ENCODE measurements around the gene CORO2A. TPM values are rescaled to one million over a fixed set of nuclear protein-coding genes. Genes with fewer than 3 reads are reported as not detected.

Gene CORO2A
- total and polyA plus RNA-seq, 2 of the 13 experiments (the other 11 are each of a cell fraction or from before 2014, with no cell fraction given): 14.4 to 15.3 TPM

DNA sequence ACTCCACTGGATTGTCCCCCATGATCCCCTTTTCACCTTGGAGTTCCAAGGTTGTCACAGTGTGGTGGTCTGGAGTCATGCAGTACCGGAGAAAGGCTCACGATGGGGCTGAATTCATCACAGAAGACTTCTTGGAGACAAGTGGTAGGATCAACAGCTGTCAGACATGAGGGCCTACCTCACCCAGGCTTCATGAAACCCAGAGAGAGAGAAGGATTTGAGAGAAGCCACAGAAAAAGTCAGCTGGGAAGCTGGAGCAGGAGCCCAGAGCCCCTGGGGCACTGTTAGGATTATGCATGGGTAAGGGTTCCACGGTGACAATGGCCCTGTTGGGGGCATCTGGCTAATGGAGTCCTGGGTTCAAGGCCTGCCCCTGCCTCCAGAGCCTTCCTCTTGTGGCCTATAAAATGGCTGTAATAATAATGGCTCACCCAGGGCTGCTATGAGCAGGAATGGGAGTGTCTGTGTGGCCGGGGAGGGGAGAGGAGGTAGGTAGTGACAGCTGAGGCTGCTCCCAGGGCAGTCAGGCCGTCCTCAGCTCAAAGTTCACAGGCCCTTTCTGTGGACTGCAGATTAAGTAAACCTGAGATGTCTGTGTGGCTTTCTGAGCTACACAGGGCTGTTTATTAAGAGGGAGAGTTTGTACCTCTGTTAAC is 74.3 kb downstream of the CORO2A start (continued):
- TF ChIP-seq, protein P1, sequence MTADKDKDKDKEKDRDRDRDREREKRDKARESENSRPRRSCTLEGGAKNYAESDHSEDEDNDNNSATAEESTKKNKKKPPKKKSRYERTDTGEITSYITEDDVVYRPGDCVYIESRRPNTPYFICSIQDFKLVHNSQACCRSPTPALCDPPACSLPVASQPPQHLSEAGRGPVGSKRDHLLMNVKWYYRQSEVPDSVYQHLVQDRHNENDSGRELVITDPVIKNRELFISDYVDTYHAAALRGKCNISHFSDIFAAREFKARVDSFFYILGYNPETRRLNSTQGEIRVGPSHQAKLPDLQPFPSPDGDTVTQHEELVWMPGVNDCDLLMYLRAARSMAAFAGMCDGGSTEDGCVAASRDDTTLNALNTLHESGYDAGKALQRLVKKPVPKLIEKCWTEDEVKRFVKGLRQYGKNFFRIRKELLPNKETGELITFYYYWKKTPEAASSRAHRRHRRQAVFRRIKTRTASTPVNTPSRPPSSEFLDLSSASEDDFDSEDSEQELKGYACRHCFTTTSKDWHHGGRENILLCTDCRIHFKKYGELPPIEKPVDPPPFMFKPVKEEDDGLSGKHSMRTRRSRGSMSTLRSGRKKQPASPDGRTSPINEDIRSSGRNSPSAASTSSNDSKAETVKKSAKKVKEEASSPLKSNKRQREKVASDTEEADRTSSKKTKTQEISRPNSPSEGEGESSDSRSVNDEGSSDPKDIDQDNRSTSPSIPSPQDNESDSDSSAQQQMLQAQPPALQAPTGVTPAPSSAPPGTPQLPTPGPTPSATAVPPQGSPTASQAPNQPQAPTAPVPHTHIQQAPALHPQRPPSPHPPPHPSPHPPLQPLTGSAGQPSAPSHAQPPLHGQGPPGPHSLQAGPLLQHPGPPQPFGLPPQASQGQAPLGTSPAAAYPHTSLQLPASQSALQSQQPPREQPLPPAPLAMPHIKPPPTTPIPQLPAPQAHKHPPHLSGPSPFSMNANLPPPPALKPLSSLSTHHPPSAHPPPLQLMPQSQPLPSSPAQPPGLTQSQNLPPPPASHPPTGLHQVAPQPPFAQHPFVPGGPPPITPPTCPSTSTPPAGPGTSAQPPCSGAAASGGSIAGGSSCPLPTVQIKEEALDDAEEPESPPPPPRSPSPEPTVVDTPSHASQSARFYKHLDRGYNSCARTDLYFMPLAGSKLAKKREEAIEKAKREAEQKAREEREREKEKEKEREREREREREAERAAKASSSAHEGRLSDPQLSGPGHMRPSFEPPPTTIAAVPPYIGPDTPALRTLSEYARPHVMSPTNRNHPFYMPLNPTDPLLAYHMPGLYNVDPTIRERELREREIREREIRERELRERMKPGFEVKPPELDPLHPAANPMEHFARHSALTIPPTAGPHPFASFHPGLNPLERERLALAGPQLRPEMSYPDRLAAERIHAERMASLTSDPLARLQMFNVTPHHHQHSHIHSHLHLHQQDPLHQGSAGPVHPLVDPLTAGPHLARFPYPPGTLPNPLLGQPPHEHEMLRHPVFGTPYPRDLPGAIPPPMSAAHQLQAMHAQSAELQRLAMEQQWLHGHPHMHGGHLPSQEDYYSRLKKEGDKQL (CRISPR knock-in tag; IDR thresholded peaks at IDR 0.05; ENCODE audit: low read depth): no peak
- TF ChIP-seq IRF2 (CRISPR knock-in tag; IDR thresholded peaks at IDR 0.05) (no peak), BRCA1 (CRISPR knock-in tag; IDR thresholded peaks at IDR 0.05) (no peak), HDAC2 (CRISPR knock-in tag; IDR thresholded peaks at IDR 0.05) (peak; percentile 54), TP53 (CRISPR knock-in tag; conservative IDR thresholded peaks at IDR 0.05) (no peak), ZBTB38 (CRISPR knock-in tag; IDR thresholded peaks at IDR 0.05) (no peak), SP140L (CRISPR knock-in tag; IDR thresholded peaks at IDR 0.05; ENCODE audit: borderline replicate concordance) (no peak), ZZZ3 (CRISPR knock-in tag; IDR thresholded peaks at IDR 0.05; ENCODE audit: borderline replicate concordance) (no peak), NCOA1 (CRISPR knock-in tag; IDR thresholded peaks at IDR 0.05) (no peak), NCOR1 (IDR thresholded peaks at IDR 0.05; ENCODE audit: borderline replicate concordance, low read length) (peak; percentile 58), ZMYM2 (CRISPR knock-in tag; IDR thresholded peaks at IDR 0.05) (no peak), ZFY (CRISPR knock-in tag; IDR thresholded peaks at IDR 0.05) (no peak), ZNF350 (CRISPR knock-in tag; IDR thresholded peaks at IDR 0.05; ENCODE audit: borderline replicate concordance, low read depth) (no peak), ZNF615 (CRISPR knock-in tag; IDR thresholded peaks at IDR 0.05; ENCODE audit: borderline replicate concordance) (no peak), KLF16 (CRISPR knock-in tag; IDR thresholded peaks at IDR 0.05) (0 out of 4 replicates have a peak, but pooled peaks of 1 of the 2 experiments have one; percentile 22), NR1H2 (CRISPR knock-in tag; IDR thresholded peaks at IDR 0.05; ENCODE audit: borderline replicate concordance, low read depth) (no peak), ZFP36L2 (CRISPR knock-in tag; IDR thresholded peaks at IDR 0.05) (no peak), ZNF484 (CRISPR knock-in tag; IDR thresholded peaks at IDR 0.05; ENCODE audit: borderline replicate concordance, low read depth) (no peak), ZNF563 (CRISPR knock-in tag; IDR thresholded peaks at IDR 0.05) (no peak), REXO4 (CRISPR knock-in tag; IDR thresholded peaks at IDR 0.05; ENCODE audit: borderline replicate concordance) (no peak), ZNF225 (CRISPR knock-in tag; IDR thresholded peaks at IDR 0.05) (no peak), ZNF670 (CRISPR knock-in tag; IDR thresholded peaks at IDR 0.05; ENCODE audit: borderline replicate concordance) (peak; percentile 41; the same call in 1 of the 2 replicates), PHF8 (CRISPR knock-in tag; IDR thresholded peaks at IDR 0.05) (no peak), SIN3A (IDR thresholded peaks at IDR 0.05; ENCODE audit: borderline replicate concordance, low read depth, low read length) (peak; percentile 35; the same call in 1 of the 2 replicates), RARG (CRISPR knock-in tag; IDR thresholded peaks at IDR 0.05; ENCODE audit: low read depth) (no peak)
- TF ChIP-seq, protein P2, sequence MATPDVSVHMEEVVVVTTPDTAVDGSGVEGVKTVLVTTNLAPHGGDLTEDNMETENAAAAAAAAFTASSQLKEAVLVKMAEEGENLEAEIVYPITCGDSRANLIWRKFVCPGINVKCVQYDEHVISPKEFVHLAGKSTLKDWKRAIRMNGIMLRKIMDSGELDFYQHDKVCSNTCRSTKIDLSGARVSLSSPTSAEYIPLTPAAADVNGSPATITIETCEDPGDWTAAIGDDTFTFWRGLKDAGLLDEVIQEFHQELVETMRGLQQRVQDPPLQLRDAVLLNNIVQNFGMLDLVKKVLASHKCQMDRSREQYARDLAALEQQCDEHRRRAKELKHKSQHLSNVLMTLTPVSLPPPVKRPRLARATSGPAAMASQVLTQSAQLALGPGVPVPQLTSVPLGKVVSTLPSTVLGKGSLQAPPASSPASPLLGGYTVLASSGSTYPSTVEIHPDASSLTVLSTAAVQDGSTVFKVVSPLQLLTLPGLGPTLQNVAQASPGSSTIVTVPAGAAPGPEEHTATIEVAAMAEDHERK (CRISPR knock-in tag; IDR thresholded peaks at IDR 0.05; ENCODE audit: low read depth): no peak

All from HepG2 (cell line).